Measurements from ENCODE around the gene LRRC66. TPM values are rescaled to one million over a fixed set of nuclear protein-coding genes. Genes with fewer than 3 reads are reported as not detected.
A peak's percentile ranks its signal among the peaks of the same experiment; 100 is the strongest.

LRRC66 gene, protein sequence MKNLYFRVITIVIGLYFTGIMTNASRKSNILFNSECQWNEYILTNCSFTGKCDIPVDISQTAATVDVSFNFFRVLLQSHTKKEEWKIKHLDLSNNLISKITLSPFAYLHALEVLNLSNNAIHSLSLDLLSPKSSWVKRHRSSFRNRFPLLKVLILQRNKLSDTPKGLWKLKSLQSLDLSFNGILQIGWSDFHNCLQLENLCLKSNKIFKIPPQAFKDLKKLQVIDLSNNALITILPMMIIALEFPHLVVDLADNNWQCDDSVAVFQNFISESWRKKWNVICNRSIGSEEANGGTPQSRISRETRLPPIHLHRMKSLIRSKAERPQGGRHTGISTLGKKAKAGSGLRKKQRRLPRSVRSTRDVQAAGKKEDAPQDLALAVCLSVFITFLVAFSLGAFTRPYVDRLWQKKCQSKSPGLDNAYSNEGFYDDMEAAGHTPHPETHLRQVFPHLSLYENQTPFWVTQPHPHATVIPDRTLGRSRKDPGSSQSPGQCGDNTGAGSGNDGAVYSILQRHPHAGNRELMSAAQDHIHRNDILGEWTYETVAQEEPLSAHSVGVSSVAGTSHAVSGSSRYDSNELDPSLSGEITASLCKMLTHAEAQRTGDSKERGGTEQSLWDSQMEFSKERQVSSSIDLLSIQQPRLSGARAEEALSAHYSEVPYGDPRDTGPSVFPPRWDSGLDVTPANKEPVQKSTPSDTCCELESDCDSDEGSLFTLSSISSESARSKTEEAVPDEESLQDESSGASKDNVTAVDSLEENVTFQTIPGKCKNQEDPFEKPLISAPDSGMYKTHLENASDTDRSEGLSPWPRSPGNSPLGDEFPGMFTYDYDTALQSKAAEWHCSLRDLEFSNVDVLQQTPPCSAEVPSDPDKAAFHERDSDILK
- total RNA-seq (under 1 TPM in 9 of 10 donors, not detected in 1; 0.08 to 0.57 (median 0.26) TPM), polyA plus RNA-seq (1 to 10 TPM in 1 of 2 donors, under 1 TPM in 1; 0.16 to 1.5 TPM)
- long read RNA-seq, donor 1 = 0 reads
- long read RNA-seq, donor 2 = 0 reads
- long read RNA-seq, donor 3, partial matches to known transcripts = 1 of 1 reads
- long read RNA-seq, donor 3, other reads (novel, unspliced or antisense) = 0 of 1 reads

DNA sequence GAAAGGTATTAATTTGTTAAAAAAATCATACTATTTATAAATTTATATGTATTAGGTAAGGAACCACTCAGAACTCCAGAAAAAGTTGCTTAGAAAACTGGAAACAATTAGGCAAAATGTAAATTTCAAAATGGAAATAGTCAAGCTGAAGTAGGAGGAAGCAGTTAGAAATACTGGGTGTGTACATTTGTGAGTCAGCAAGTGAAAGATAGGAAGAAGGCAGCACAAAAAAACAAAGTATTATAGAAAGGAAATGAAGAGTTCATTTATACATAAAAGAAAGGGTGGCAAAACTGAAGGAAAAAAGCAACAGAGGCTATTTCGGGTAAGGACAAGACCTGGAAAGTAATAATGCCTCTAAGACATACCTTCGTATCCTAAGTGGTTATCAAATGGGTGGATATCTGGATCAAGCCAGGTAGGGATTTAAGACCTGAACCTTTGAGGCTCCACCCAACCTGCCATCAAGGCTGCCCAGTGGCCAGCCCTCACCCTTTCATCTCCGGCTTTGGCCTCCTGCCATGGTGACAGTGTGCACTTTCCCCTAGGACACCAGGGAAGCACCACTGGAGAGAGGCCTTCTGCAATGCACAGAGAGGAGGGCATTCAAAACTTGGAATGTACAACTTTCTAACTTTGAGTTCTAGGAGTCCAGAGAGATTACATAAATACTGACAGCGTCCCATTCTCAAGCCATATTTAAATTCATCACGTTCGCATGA lies at the start of gene LRRC66:
Gene LRRC66 (minus strand): TSS at position 428 of the 722 bp plus-strand sequence. CDS start 2,750 bp downstream, outside the sequence.
- intact Hi-C loops (cut with DNase I) = loop anchor here in 4 of 10 donors (5.0 to 10.0 kb wide), 4 partner anchors 123 to 178 kb away; partner anchors contain the start of gene DCUN1D4 (in 2 of the 4)
- Histone ChIP-seq H3K36me3 (peaks cover 0 to 84% (median 20%) of the 10 kb centered on the region in 9 donors), H3K27ac (no peak within 1 kb of the TSS), H3K4me1 (peaks cover 0 to 4% (median 0%) of the 10 kb centered on the region in 9 donors), H3K4me3 (no peak within 1 kb of the TSS), H3K27me3 (no peaks in the 10 kb centered on the region), H3K9me3 (no peaks in the 10 kb centered on the region)
- peak in 1 of 8 donors; percentile 20 for ATAC-seq
- DNase-seq = no peak
- 86 to 89% methylated on average over 6 of the region's 6 CpGs for WGBS, 2 donors
- TF ChIP-seq, protein P1, sequence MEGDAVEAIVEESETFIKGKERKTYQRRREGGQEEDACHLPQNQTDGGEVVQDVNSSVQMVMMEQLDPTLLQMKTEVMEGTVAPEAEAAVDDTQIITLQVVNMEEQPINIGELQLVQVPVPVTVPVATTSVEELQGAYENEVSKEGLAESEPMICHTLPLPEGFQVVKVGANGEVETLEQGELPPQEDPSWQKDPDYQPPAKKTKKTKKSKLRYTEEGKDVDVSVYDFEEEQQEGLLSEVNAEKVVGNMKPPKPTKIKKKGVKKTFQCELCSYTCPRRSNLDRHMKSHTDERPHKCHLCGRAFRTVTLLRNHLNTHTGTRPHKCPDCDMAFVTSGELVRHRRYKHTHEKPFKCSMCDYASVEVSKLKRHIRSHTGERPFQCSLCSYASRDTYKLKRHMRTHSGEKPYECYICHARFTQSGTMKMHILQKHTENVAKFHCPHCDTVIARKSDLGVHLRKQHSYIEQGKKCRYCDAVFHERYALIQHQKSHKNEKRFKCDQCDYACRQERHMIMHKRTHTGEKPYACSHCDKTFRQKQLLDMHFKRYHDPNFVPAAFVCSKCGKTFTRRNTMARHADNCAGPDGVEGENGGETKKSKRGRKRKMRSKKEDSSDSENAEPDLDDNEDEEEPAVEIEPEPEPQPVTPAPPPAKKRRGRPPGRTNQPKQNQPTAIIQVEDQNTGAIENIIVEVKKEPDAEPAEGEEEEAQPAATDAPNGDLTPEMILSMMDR (IDR thresholded peaks at IDR 0.05) = no peak

DNA sequence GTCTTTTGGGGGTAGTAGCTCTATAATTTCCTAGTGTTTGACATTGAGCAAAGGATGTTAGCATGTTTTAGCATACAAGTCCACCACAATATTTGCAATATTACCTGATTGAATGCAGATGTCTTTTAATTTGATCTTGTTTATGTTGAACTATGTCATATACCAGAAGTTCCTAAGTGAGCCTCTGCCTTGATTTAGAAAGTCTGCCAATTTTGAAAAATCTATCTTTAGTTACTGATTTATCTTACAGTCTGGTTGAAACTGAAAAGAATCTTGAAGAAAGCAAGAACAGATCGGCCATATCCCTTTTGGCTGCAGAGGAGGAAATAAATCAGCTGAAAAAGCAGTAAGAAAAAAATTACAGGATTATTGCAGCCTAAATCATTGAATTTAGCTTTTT lies 49.4 kb upstream of the LRRC66 start:
- intact Hi-C loops (cut with DNase I) = no loop called here
- no peak overlapping the region for H3K27ac ChIP-seq

DNA sequence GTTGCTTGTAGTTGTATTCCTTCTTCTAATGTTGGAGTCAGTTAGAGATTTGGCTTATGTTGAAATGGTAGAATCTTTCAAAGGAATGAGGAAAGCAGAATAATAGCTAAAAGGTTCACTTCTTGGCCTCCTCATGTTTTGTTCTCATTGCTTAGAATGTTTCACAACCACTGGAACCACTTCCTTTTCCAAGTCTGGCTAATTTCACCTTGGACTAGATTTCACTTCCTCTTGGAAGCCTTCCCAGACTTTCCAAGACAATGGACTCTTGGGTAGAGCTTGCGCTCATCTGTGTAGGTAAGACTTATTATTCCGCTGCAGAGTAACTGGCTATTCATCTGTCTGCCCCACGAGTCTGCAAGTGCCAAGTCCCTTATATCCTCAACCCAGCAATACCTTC lies 39.2 kb upstream of the LRRC66 start:
- WGBS, 2 donors = 55 to 62% methylated on average over 3 of the region's 3 CpGs
- ATAC-seq (peak in 7 of 8 donors; percentile 63 to 86 (median 75)), DNase-seq (peak in 1 of 2 donors; percentile 54)
- Histone ChIP-seq H3K27ac (peak overlapping the region in 1 of 10 donors; percentile 8), H3K4me1 (peaks cover 0 to 20% (median 11%) of the 10 kb centered on the region in 9 donors), H3K9me3 (no peaks in the 10 kb centered on the region), H3K4me3 (no peak overlapping the region), H3K27me3 (peaks cover 0 to 7% (median 0%) of the 10 kb centered on the region in 7 donors), H3K36me3 (peaks cover 0 to 6% (median 0%) of the 10 kb centered on the region in 9 donors)
- TF ChIP-seq, protein P1 (IDR thresholded peaks at IDR 0.05) = no peak
- intact Hi-C loops (cut with DNase I) = no loop called here

More for the DNA sequence above, 49.4 kb upstream of the LRRC66 start:
- H3K27me3 ChIP-seq = peaks cover 0 to 6% (median 0%) of the 10 kb centered on the region in 7 donors
- no peak for DNase-seq
- no peaks in the 10 kb centered on the region for H3K4me1 ChIP-seq
- no peak for ATAC-seq
- 54 to 68% methylated on average over 1 of the region's 1 CpG for WGBS, 2 donors
- no peaks in the 10 kb centered on the region for H3K9me3 ChIP-seq
- H3K4me3 ChIP-seq = no peak overlapping the region
- TF ChIP-seq, protein P1 (IDR thresholded peaks at IDR 0.05) = no peak
- H3K36me3 ChIP-seq = no peaks in the 10 kb centered on the region
